Embryonic facial prominence (tissue), 1 donor: ENCODE results near the gene AQP12B.
"Not testable (repeated sequence)": the region's sequence is repeated elsewhere in the genome, so short reads cannot be mapped to it uniquely, and the experiment has no call there.

Source experiments
- DNase-seq: peaks from one replicate; pipeline ENCODE4 v3.0.0-alpha.2; 2016; ENCODE audit errors: extremely low spot score

AQP12B gene

GRCh38 chr2:240682431-240683224 lies at the start of gene AQP12B:
Gene AQP12B (minus strand): TSS chr2:240682885. CDS start chr2:240682837, 48 bp downstream.
- not testable (repeated sequence) for DNase-seq

DNA sequence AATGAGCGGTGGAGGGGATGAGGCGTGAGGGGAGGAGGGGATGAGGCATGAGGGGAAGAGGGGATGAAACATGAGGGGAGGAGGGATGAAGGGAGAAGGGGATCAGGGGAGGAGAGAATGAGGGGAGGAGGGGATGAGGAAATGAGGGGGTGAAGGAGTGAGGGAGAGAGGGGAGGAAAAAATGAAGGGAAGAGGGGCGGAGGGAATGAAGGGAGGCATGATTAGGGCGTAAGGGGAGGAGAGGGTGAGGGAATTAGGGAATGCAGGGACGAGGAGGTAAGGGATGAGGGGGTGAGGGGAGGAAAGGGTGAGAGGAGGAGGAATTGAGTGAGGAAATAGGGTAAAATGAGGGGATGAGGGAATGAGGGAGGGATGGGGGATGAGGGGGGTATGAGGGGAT lies 49.5 kb upstream of the AQP12B start:
- DNase-seq: no peak

- DNase-seq: no peak
Measured at GRCh38 chr2:240731178-240731545, 48.5 kb upstream of the AQP12B start.

- DNase-seq: no peak
Measured at GRCh38 chr2:240730501-240731177, 48.0 kb upstream of the AQP12B start.

GRCh38 chr2:240728827-240729226 lies 46.1 kb upstream of the AQP12B start:
- no peak for DNase-seq

GRCh38 chr2:240728361-240728760 lies 45.7 kb upstream of the AQP12B start:
- DNase-seq: no peak

DNA sequence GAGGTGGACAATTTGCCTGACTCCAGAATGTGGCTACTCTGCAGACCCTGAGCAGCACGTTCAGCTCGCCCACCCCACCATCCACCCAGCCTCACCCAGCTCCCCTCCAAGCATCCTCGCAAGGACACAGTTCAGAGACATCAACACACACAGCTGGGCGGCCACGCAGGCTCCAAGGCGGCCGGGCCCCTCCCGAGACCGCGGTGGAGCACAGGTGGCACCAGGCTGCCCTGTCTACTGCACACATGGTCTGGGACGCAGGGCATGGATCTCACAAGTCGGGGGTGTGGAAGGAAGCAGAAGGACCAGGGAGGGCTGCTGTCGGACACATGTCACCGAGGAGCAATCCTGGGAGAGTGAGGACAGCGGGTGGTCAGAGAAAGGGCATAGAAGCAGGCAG lies 45.2 kb upstream of the AQP12B start:
- no peak for DNase-seq

DNA sequence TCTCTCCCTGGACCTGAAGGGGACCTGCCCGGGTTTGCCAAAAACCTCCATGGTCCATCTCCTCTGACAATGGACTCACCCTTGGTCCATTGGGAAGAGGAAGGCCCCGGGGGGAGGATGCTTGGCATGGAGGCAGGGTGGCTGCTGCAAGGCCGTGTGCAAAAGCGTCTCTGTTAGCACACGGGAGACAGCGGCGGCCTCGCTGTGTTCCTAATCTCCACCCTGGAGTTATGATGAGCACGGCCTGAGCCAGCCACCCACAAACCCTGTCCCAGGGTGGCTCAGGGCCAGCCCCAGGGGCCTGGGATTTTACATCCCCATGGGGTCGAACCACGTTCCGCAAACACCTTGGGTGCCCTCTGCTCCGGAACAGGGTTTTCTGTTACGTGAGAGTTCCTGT lies 44.8 kb upstream of the AQP12B start:
- DNase-seq: no peak

DNA sequence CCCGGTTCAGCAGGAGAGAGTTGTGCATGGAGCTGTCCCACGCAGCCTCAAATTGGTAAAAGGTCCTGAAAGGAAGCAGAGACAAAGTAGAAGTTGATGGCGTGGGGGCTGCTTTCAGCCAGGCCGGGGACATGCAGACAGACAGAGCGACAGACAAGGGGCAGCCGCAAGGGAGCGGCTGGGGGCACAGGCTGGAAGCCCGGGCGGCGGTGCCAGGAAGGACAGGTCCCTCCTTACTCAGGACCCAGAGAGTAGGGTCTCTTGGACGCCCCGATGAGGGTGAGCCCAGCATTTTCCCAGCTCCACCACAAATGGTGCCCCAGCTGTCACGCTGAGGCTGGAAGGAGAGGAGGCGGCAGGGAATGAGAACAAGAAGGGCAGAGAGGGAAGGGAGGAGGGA lies 44.2 kb upstream of the AQP12B start:
- DNase-seq: no peak

- no peak for DNase-seq
Measured at GRCh38 chr2:240725671-240726070, 43.0 kb upstream of the AQP12B start.

DNA sequence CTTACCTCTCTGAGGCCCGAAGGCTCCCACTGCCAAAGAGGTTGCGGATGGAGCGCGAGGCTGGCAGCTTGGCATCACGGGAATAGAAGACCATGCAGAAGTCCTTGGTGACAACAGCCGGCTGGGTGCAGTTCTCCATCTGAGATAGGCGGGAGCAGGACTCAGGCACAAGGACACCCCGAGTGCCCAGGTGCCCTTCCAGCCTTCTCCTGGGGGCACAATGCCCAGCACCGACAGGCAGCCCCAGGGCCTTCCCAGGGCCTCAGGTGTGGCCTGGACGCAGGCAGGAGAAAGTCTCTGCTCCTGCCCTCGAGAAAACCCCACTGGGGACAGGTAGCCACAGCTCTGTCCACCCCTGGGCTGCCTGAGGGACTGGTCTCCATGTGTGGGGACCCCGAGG lies 42.6 kb upstream of the AQP12B start:
- DNase-seq: no peak

- DNase-seq: no peak
Measured at GRCh38 chr2:240724431-240724830, 41.7 kb upstream of the AQP12B start.

DNA sequence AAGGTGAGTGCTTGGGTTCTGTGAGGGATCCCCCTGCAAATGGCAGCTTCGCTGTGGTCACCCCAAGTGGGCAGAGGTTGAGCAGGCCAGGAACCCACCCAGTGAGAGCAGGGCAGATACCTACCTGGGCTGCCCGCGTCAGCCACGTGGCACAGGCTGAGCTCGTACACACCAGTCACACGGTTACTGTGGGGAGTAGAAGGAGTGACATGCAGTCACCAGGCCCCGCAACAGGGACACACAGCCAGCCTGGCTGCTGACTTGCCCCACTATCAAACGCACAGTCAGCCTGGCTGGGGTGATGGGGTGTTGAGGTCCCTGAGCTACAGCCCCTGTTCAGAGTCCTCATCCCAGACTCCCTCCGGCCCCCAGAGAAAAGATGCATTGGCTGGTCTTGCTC lies 41.2 kb upstream of the AQP12B start:
- no peak for DNase-seq

DNA sequence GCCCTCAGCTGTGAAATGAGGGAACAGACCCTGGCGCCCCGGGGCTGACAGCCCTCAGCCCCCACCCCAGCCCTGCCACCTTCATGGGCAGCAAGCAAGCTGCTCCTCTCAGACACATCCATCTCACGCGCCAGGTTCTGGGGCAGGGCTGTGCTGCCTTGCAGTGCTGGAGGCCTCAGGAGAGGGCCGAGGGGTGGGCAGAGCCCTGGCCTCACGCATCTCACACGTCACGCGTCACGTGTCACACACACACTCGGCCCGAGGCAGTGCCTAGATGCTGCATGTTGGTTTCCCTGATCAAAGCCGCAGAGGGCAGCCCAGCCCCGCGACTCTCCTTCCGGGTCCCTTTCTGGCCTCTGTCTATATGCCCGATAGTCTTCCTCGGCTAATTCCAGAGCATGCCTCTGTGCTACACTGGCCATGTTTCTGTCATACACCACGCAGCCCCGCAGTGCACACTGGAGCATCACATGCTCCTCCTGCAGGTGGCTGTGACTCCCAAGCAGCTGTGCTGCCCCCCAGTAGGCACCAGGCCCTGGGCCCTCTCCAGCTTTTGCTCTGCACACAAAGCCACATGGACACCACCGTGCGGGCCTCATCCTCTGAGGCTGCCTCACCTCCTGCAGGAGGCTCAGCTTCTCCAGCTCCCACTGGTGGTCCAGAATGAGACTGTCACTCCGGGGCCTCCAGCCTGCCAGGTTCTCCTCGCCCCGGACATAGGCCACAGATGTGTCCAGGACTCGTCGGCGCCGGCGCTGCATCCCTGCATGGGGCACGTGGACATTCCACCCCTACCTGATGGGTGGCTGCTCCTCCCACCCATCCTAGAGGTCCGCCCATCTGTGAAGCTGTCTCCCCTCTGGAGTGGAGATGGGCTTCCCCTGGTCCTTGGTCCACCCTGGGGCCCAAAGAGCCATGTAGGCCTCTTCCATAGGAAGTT lies 40.4 kb upstream of the AQP12B start:
- DNase-seq: no peak

- DNase-seq: no peak
Measured at GRCh38 chr2:240722376-240722775, 39.7 kb upstream of the AQP12B start.

DNA sequence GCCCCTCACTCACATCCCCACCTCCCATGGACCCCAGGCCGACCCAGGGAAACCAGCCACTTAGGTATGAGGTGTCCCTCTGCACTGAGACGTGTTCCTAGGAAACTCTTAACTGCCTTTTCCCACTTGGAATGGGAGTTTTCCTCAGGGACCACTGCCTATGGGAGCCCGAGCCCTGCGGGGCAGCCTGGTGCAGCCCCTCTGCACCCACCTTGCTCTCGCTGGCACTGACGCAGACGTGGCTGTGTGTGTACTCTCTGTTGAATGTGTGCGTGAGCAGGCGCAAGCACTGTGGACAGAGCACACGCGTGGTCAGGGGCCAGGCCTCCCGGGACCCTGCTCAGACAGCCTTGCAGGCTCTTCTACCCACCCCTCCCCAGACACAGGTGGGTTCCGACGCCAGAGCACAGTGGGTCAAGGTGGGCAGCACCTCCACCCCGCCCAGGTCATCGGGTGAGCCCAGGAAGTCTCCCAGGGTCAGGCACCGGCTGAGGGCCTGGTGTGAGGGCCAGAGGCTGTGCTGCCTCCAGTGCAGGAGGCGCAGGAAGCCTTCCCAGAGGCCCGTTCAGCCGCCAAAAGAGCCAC lies 39.0 kb upstream of the AQP12B start:
- DNase-seq: no peak

GRCh38 chr2:240720686-240721595 lies 38.3 kb upstream of the AQP12B start:
- no peak for DNase-seq

DNA sequence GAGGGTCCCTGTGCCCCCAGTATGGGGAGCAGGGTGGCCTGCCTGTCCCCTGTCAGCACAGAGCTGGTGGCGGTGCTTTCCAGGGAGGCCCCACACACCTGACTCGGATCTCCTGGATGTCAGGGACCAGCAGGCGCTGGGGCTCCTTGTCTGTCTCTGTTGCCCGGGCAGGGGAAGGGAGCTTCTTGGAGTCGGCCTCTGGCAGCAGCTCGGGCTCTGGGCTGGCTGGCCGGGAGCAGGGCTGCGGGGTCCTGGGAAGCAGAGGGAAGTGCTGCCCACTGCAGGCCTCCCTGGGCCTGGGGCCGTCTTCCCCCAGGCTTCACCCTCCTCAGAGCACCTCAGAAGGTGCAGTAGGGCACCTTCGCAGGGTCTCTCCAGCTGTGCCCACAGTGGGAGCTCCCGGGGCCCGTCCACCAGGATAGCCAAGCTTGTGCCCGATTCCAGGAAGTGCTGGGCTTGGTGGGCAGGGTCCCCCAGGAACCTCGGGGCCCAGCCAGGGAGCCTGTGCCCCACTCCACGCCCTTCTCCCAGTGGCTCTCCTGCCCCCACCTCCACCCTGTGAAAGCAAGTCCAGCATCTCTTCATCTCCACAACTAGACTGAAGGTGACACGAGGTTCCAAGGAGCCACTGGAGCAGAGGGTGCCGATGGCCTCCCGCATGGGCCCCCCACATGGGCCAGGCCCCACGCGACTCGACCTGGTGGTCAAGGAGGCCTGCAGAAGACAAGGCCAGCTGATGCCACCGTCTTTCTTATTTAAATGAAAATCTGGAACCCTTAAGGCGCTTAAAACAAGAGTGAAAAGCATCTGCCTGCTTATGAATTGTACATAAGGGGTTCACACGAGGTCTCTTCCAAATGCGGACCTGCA lies 37.2 kb upstream of the AQP12B start:
- DNase-seq: no peak

- DNase-seq: no peak
Measured at GRCh38 chr2:240718896-240719490, 36.3 kb upstream of the AQP12B start.
